C4-2B (cell line): ENCODE results near the gene SCNN1G.
A peak's percentile ranks its signal among the peaks of the same experiment; 100 is the strongest.

Source experiments
- H3K27ac ChIP-seq: fragments of 450-650 bp; 2 replicates; pipeline ENCODE4 v1.5.1; 2017
- CTCF ChIP-seq: fragments of 450-650 bp; conservative IDR thresholded peaks from 2 replicates; pipeline ENCODE4 v1.5.1; 2017; ENCODE audit warnings: mild to moderate bottlenecking
- ZFX ChIP-seq: fragments of 450-650 bp; IDR thresholded peaks from 2 replicates; pipeline ENCODE4 v1.6.1; 2017

SCNN1G gene

GRCh38 chr16:23146877-23147601 lies 35.5 kb upstream of the SCNN1G start:
- H3K27ac ChIP-seq: no peak overlapping the region
- TF ChIP-seq CTCF (no peak), ZFX (no peak)

GRCh38 chr16:23147666-23148065 lies 34.9 kb upstream of the SCNN1G start:
- TF ChIP-seq CTCF (no peak), ZFX (no peak)
- no peak overlapping the region for H3K27ac ChIP-seq

- TF ChIP-seq ZFX (no peak), CTCF (no peak)
These were observed 34.4 kb upstream of the SCNN1G start for GRCh38 chr16:23148166-23148512.

GRCh38 chr16:23148513-23149266 lies 33.9 kb upstream of the SCNN1G start:
- peak; percentile 65 for TF ChIP-seq ZFX
- no peak for TF ChIP-seq CTCF
- peak overlapping the region; percentile 84 for H3K27ac ChIP-seq

More at GRCh38 chr16:23148166-23148512, 34.4 kb upstream of the SCNN1G start:
- peak overlapping the region; percentile 84 for H3K27ac ChIP-seq

DNA sequence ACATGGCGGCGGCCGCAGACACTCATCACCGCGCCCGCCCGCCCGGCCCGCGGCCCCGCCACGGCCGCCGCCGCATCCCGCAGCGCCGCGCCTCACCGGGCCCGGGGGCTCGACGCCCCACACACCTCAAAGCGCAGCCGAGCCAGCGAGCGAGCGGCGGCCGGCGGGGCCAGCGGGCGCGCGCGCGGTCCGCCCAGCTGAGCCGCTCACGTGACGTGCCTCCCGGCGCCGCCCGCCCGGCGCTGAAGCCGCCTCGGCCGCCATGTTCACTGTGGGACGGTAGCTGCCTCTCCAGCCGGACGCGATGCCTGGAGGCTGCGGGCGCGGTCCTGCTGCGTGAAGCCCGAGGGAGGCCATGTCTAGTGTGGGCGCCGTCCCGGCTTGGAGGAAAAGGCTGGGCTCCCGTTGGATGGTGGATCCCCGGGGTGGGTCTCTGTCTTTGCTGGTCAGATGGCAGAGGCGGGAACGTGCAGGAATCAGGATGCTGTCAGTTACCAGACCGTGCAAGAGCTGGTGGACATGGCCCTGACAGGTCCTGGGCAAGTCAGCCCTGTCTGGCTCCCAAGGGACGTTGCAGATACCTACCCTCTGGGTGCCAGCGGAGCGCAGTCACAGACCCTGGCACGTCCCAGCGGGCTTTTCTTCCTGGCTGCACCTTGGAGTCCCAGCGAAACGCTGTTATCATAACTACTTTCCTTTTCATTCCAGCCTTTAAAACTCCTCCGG lies 33.1 kb upstream of the SCNN1G start, which contains the start of gene USP31:
Gene USP31, minus strand, starts transcription at position 186 of the 726 bp plus-strand sequence. Its CDS starts 182 bp downstream, at position 4.
- peak within 1 kb of the TSS; percentile 84 for H3K27ac ChIP-seq
- 0 out of 2 replicates have a peak, but pooled peaks have one; percentile 0 for TF ChIP-seq ZFX
- no peak for TF ChIP-seq CTCF

DNA sequence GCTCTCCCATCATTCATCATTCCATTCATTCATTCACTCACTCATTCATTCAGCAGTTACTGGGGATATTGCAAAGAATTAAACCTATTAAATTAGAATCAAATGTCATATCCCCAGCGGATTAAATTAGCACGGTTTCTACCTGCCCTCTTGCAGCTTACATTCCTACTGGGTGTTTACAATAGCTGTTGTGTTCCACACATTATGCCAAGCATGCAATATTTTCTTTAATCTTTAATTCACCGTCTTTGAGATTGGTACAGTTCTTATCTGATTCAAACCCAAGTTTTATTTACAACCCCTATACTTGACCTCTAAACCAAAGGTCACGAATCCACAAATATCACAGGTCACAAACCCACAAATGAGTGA lies 32.6 kb upstream of the SCNN1G start:
- H3K27ac ChIP-seq: peak overlapping the region; percentile 84
- TF ChIP-seq ZFX (no peak), CTCF (no peak)
